Endometrial microvascular endothelial cells (primary cell): Measurements from ENCODE around the gene FGFBP1. TPM values are rescaled to one million over a fixed set of nuclear protein-coding genes. Genes with fewer than 3 reads are reported as not detected.

Experiments used
- in situ Hi-C: cut with HindIII; loops from 2 replicates; pipeline ENCODE4 v1.10.0; 2017; ENCODE audit warnings: low sequenced_read_pairs, low pct_unique_long_range_greater_than_20kb; ENCODE audit errors: inconsistent ontology term
- total RNA-seq: library from RNA; depleted of rRNA; stranded (reverse); fragments of >200 nt; gene quantifications from one replicate; pipeline ENCODE4 v1.2.3, GENCODE V29; 2015; ENCODE audit errors: inconsistent ontology term

The FGFBP1 gene
- total RNA-seq, 1 donor from 2014 or later, result not detected

DNA sequence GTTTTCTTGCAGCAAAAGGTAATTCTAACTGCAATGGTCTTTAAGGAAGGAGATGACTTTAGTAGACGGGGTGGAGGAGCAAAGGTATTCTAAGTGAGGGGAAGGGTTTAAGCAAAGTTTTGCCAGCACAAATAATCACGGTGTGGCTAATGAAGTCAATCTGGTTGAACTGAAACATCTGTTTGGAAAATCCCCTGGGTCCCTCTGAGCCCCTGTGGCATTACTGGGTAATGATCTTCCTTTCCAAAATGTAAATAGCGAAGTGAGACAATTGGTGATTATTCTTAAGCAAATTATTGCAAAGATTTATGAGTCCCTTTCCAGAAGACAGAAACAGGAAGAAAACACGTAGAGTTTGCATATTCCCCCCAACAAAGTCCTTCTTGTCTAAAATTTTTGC lies 47.2 kb downstream of the FGFBP1 start:
- in situ Hi-C loops, result no loop called here

DNA sequence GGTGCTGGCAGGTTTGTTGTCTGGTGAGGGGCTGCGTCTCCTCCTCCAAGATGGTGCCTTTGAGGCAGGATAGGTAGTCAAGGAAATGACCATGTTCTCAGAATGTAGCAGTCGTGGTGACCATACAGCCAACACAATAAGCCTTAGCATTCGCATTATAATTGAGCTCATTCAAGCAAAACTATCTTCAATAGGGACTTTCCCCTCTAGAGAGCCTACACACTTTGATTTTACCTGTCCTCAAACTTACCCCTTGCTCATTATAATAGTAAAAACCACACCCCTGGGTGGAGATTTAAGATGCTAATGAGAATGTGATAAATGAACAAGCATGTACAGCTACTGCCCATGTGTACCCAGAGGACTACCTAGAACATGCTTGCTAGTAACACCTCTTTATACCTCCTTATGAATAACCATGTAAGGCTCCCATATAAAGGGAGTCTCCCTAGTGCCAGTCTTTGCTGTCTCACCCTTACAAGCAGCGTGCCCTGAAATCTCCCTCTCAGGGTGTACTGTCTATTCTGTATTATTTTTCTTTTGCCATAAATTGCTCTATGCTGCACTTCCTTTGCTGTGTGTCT lies 48.2 kb downstream of the FGFBP1 start:
- in situ Hi-C loops, result no loop called here

DNA sequence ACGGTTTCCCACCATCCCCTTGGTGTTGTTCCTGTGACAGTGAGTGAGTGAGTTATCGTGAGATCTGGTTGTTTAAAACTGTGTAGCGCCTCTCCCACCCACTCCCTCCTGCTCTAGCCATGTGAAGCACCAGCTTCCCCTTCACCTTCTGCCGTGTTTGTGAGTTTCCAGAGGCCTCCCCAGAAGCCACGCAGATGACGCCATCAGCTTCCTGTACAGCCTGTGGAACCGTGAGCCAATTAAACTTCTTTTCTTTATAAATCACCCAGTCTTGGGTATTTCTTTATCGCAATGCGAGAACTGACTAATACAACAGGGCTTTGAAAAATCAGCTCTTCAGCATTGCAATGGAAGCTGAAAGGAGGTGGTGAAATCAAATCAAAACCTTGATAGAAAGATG lies 50.0 kb downstream of the FGFBP1 start:
- in situ Hi-C loops, result no loop called here

Other genes starting within 250 kb of the FGFBP1 start
- gene BST1, start 235.7 kb downstream of the FGFBP1 start, total RNA-seq, result 27.3 TPM
- gene CD38, start 160.4 kb downstream of the FGFBP1 start, total RNA-seq, result under 0.01 TPM
- not detected for gene FGFBP2, start 24.4 kb upstream of the FGFBP1 start, total RNA-seq
- gene PROM1, start 145.3 kb upstream of the FGFBP1 start, total RNA-seq, result 0.74 TPM